NCI-H446 (cell line): ENCODE measurements around the gene CEP76.
A peak's percentile ranks its signal among the peaks of the same experiment; 100 is the strongest.
"Not testable (repeated sequence)": the region's sequence is repeated elsewhere in the genome, so short reads cannot be mapped to it uniquely, and the experiment has no call there.

Experiments
- DNase-seq, 2 experiments: peaks; one replicate each; lab custom pipeline; 2025; lab: John Stamatoyannopoulos, UW

Gene CEP76

DNA sequence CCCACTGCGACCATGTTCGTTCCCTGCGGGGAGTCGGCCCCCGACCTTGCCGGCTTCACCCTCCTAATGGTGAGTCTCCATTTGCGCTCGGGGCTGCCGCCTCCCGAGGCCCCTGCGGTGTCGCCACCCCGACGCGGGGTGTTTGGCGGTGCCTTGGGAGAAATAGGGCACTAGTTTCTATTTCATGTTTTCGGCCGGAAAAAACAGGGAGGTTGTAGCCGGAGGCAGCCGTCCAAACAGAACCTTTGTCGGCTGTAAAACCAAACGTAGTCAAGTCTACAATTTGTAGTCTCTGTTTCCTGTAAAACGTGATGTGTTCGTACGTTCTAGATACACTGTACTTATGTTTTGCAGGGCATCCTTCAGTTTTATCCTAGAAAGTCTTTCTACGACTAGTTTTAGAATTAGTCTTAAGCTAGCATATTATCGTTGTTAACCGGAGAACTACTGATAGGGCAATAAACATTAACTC lies 609 bp upstream of the CEP76 start:
- no peak for DNase-seq

DNA sequence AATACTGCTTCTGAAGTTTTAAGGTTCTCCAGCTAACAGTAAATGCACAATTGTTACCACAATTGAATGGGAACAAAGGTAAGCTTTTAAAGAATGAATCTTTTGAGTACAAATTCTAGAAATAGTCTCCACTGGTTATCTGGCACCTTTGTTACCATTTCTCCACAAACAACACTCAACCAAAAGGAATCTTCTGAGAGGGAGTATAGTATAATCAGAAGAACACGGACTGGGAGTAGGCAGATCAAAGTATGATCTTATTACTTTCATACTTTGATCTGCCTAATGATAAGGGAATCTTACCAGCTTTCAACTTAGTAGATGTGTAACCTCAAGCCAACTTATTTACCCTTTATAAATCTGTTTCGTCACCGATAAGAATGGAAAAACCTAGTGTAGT lies 1.4 kb downstream of the CEP76 start:
- no peak for DNase-seq

DNA sequence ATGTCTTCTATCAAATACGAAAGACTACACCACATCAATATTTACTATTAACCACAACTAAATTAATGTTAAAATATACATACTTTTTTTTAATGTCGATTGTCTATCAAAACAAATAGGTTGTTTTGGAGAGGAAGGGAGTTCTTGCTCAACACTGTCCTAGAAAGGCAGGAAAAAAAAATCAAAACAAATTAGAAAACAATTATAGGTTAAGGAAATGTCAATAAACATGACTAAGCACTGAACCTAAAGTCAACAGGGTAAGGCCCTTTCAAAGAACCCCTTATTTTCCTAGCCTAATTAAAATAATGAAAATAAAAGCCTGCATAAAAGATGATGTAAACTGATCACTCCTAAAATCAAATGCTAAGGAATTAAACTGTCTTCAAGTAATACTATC lies 2.8 kb downstream of the CEP76 start:
- DNase-seq, result no peak

DNA sequence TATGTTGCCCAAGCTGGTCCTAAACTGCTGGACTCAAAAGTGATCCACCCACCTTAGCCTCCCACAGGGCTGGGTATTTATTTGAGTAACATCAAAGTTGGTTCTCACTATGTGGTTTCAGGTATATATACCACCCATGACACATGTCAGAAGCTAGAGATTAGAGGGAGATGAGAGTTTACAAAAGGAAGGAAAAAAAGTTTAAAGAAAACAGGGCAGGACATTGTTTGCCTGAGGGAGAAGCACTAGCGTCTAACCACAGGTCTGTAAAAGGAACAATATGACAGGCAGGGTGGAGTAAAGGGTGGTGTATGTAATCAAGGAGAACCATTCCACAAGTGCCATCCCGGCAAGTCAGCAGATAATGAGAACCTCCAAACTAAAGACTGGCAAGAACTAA lies 8.5 kb downstream of the CEP76 start:
- DNase-seq, result no peak

DNA sequence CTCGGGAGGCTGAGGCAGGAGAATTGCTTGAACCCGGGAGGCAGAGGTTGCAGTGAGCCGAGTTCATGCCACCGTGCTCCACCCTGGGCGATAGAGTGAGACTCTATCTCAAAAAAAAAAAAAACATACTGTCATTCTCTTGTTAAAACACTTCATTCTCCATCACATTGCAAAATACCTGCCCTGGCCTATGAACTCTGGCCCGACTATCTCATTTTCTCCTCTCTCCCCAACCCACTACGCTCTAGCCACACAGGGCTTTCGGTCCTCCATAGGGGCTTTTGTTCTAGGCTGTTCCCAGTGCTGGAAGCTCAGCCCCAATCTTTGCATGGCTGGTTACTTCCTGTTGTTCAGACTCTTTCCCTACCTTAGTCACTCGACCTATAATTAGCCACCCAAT lies 10.3 kb downstream of the CEP76 start:
- no peak for DNase-seq

DNA sequence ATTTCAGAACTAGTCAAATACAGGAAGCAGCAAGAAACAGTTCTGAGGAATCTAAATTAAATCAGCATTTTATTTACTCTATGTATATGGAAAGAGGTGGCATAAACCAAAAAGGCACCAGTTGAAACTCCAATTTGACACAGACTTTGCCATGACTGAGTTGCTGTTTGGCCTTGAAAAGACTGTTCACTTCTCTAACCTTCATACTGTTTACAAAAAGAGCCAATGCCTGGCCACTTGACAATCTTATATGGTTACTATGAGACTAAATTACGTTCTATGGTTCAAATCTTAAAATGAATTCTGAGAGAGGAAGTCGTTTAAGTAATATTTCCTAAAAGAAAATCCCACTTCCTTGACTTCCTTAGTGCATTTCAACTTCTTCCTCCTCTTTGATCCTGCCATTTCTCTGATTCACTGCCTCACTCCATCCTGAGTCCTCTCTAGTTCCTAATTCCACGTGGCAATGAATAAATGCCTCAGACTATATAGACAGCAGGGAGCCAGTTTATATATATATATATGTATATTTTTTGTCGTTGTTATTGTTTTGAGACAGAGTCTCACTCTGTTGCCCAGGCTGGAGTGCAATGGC lies 13.2 kb downstream of the CEP76 start:
- DNase-seq, result no peak

DNA sequence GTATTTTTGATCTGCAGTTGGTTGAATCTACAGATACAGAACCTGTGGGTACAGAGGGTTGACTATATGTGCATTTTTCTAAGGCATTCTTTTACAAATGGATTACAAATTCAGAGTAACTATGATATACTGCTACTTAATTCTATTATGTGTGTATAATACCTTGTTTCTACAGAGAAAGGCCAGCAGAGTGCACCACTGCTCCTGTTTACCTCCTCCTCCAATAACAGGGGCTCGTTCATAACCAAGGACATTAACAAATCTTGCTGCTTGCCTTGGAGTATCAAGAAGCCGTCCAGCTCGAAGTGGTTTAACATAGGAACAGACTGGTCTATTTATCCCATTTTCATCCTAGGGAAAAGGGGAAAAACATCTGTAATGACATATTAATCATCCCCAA lies 16.4 kb downstream of the CEP76 start:
- no peak for DNase-seq

DNA sequence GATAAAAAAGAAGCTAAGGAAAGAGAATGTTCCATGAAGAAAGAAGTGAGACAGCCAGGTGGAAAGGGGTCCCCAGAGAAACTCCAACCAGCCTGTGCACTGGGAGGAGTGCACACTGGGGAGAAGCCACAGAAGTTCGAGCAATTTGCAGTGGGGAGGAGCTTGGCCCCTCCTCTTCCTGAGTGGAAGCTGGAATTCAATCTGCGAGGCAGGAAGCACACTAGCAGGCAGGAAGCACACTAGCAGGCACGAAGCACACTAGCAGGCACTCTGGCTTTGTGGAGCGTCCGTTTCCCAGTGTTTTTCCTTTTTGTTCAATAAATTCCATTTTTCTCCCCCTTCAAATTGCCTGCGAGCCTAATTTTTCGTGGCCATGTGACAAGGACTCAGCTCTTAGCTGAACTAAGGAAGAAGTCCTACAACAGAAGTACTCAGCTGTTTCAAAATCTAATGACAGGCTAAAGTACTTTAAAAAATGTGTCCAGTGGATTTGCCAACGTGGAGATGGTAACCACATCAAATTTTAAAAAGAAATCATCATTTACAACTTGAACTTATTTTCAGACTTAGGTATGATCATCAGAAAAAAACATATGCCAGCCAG lies 23.2 kb downstream of the CEP76 start:
- no peak for DNase-seq

DNA sequence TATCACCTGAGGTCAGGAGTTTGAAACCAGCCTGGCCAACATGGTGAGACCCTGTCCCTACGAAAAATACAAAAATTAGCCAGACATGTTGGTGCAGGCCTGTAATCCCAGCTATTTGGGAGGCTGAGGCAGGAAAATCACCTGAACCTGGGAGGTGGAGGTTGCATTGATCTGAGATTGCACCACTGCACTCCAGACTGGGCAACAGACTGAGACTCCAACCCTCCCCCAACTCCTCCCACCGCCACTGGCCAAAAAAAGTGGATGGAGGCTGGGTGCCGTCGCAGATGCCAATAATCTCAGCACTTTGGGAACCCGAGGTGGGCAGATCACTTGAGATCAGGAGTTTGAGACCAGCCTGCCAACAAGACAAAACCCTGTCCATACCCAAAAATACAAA lies 34.5 kb downstream of the CEP76 start:
- DNase-seq, result no peak

DNA sequence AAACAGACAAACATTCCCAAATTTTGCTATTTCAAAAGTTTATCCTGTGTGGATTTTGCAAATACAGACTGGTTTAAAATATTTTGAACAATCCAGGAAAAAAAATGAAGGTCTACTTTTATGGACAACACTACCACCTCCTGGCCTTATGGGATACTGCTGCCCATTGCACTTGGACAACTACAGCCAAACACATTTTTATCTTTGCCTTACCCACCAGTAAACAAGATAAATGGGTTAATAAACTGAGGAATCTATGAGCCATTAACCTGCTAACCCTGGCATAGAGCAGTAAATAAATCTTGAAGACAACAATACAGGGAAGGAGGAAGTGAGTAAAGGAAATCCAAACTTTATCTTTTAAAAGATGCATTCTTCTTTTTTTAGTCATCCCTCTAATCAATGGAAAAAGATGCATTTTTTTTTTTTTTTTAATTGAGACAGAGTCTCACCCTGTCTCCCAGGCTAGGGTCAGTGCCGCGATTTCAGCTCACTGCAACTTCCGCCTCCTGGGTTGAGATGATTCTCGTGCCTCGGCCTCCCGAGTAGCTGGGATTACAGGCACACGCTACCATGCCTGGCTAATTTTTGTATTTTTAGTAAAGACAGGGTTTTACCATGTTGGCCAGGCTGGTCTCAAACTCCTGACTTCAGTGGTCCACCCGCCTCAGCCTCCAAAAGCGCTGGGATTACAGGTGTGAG lies 42.5 kb downstream of the CEP76 start:
- DNase-seq, result peak; percentile 56 to 65

DNA sequence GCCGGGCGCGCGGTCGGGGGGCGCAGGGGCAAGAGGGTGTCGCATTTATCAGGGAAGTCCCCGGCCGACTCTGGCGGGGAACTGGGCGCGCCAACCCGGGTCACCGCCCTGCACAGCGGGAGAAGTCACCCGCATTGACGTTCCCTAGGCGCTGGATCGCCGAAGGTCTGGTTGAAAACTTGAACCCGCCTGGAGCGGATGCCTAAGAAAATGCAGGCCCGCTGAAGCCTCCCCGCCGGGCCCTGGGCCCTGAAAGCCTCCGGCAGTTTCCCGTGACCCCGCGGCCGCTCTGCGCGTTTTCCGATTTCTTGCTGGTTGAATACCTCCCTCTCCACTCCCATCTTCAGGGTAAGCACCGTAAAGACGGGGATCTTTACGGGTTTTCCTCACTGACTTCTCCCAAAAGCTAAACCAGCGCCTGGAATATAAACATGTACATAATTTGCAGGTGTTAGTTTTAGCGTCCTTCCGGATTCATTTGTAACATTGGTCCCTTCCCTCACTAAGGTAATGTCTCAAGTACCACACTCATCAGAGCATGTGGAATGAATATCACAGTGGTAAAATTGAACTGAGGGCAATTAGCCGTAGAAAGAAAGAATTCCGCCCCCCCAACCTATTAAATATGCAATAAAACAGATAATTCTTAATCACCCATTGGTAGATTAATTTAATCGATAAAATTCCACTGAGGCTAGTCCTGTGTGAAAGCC lies 43.9 kb downstream of the CEP76 start:
- peak in 1 of 2 experiments; percentile 38 for DNase-seq

DNA sequence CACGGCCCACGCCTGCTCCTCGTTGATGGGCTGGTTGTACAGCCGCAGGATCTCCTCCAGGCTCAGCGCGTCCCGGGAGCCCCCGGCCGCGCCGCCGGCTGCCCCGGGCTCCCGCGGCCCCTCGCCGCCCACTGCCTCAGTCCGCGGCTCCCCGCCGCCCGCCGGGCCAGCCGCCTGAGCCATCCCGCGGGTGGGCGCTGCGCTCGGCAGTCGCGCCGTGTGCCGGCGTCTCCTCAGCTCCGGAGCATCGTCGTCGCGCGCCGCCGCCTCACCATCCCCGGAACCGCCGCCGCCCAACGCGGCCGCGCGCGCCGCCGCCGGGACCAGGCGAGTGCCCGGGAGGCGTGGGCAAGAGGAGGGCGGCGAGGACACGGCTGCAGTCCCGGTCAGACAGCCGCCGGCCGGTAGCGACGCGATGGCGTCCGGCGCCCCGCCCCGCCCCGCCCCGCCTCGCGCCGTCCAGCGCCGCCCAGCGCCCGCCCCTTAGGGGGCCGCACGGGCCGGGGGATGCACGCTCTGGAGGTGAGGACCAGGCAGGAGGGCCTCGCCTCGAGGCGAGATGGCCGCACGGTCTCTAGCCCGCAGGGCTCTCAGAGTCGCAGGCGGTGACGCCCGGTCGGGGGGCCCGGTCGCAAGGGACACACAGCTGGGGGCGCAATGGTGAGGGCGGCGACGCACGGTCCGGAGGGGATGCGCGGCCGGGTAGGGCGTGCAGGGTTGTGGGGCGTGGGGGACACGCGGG lies 44.7 kb downstream of the CEP76 start, which contains the start of gene SPIRE1:
Gene SPIRE1, minus strand, starts transcription at position 424 of the 742 bp plus-strand sequence. Its CDS starts 241 bp downstream, at position 183.
- DNase-seq, result peak in 1 of 2 experiments; percentile 74

DNA sequence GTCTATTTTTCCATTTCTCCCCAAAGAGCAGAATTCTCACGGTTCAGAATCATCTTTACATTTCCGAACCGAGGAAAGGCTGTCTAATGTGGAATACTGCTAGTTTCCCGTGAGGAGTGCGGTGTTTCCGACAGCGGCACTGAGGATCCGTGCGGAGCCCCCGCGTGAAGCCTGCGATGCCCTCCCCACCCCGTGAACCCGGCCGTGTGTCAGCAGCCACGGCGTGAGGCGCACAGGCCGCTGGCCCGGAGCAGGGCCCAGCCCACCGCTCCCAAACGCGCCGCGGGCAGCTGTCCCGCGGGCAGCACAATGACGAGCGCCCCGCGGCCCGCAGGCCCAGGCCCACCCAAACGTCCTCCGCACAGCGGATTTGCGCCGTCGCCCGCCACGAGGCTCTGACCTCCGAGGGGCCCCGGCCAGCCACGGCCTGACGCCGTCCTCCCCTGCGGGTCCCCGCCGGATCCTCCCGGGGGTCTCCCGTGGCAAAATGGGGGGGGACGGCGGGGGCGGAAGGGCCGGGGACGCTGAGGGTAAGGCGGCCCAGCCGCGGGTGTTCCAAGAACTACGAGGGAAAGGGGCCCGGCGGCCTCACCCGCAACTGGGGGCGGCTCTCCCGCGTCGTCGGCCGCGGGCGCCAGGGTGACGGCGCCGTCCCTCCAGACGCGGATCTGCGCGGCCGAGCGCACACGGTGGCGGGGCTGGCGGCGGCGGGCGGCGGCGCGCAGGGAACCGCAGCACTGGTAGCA lies 45.4 kb downstream of the CEP76 start:
- peak in 1 of 2 experiments; percentile 47 for DNase-seq

DNA sequence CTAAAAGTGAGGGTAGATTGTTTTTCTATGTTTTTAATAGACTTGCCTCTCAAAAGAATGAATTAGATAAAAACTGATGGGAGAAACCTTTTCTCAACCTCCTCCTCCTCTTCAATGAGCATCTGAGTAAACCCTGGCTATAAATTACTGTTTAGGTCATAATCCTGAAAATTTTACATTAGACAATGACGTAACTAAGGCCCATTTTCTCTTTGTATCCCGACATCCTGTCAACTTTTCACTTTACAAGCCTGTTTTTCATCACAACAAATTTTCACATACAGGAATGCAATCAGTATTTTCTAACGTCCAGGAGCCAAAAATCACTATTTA lies 46.0 kb downstream of the CEP76 start:
- no peak for DNase-seq

DNA sequence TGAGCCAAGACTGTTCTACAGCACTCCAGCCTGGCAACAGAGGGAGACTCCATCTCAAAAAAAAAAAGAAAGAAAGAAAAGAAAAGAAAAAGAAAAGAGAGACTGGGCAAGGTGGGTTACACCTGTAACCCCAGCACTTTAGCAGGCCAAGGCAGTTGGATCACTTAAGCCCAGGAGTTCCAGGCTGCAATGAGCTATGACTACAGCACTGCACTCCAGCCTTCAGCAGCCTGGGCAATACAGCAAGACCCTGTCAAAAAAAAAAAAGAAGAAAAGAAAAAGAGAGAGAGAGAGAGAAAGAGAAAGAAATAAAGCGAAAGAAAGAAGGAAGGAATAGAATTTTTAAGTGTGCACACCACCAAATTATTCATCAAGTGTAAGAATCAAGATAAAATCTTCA lies 47.6 kb downstream of the CEP76 start:
- DNase-seq, result no peak

DNA sequence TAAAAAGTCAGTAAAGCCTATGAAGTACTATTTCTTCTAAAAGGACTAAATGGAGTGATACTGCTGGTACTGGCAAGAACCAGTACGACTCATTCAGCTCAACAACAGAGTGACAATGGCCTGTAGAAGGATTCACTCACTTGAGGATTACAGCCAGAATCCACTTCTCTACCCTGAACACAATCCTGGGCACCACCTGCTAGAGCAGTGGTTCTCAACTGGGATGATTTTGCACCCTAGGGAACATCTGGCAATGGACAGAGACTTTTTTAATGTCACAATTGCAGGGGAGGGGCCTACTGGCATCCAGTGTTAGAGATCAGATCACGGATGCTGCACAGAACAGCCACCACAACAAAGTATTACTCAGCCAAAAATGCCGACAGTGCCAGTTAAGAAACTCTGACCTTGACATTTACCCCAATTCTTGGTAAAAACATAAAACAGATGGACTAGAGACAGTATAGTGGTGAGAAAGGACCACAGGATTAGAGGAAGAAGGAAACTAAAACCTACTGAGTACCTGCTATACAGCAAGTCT lies 49.6 kb downstream of the CEP76 start:
- peak in 1 of 2 experiments; percentile 7 for DNase-seq

DNA sequence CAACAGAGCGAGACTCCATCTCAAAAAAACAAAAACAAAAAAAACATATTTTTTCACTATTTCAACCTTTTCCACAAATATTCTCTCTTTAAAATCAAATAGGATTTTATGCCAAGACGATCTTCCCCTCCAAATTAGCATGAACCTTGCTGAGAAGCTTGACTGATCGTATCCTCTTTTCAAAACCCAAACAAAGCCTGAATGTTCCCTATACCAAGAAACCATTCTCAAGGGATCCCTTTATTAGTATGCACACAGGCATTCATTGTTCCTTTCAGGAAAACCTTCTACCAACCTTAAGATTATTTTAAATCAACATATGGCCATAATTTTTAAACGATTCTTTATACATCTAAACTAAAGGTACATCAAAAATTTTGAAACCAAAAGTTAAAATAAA lies 50.9 kb downstream of the CEP76 start:
- no peak for DNase-seq

DNA sequence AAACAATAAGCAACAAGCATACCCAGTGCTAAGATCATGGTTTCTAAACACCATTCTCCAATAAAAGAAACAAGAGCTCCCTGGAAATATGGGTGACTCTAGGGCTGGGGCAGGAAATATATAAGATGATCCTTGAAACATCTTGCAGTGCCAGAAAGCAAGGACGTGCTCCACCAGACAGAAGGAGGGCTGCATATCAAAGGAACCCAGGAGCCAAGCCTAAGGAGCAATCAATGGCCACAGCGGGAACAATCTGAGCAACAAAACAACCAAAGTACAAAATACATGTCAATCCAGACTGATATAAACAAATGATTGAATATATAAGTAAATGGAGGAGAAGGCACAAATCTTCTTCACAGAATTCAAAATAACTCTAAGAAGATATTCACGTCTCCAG lies 54.8 kb downstream of the CEP76 start:
- DNase-seq, result no peak

DNA sequence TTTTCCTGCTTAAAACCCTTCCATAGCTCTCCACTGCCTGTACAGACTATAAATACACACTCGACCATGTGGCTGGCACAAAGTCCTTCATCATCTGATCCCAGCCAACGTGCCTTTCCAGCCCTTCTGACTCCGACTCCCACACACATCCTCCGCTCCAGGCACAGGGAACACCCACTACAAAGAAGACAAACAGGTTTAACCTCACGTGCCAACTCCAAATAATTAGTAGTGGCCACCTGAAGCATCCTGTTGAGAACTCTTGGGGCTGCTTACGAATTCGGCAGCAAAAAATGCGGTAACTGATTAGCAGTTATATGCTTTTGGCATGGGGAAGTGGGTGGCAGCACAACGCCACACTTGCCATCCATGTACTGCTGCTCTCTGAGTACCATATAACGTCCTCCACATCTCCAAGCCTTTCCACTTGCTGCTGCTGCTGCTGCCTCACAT lies 56.7 kb downstream of the CEP76 start:
- DNase-seq, result peak in 1 of 2 experiments; percentile 39

DNA sequence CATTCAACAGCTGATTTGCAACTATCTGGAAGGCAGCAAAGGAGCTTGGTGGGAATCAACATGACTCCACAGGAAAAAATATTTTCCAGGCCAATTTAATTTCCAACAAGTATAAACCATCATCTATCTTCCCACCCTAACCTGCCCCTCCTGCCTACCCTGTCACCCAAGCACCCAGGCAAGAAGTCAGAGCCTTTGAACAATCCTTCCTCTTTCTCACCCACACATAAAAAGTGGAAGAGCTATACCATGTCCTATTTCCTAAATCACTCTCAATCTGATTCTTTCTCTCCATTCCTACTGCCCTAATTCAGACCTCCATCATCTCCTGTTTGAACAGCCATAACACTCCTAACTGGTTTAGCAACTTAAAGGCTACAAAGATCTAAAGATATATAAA lies 57.3 kb downstream of the CEP76 start:
- no peak for DNase-seq

DNA sequence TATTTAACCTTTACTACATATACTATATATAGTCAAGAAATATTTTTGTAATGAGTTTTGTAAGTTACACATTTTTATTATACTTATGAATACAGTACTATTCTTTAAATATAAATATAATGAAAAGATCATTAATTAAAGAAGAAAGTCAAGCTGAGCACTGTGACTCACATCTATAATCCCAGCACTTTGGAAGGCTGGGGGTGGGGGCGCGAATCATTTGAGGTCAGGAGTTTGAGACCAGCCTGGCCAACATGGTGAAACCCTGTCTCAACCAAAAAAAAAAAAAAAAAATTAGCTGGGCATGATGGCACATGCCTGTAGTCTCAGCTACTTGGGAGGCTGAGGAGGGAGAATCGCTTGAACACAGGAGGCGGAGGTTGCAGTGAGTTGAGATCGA lies 58.8 kb downstream of the CEP76 start:
- DNase-seq, result not testable (repeated sequence)
